Neural cell (in vitro differentiated cells): ENCODE measurements around the gene CD200. TPM values are rescaled to one million over a fixed set of nuclear protein-coding genes. Genes with fewer than 3 reads are reported as not detected.

Source experiments
- H2AFZ ChIP-seq: fragments of 200-600, 300-800 bp; sonication (generic), shearing (Covaris generic); 2 replicates; pipeline ENCODE4 v1.6.0; 2014; ENCODE audit warnings: low read depth, mild to moderate bottlenecking, antibody characterized with exemption, low read length, moderate library complexity
- H3F3A ChIP-seq: fragments of 200-600 bp; shearing (Covaris generic); 2 replicates; pipeline ENCODE4 v1.6.1; 2016; ENCODE audit warnings: mild to moderate bottlenecking, moderate library complexity, mixed read lengths, antibody characterized with exemption, low read length; ENCODE audit not compliant: insufficient read depth, poor library complexity, severe bottlenecking
- H3K27ac ChIP-seq: fragments of 200-600, 300-800 bp; sonication (generic), shearing (Covaris generic); 2 replicates; pipeline ENCODE4 v1.5.1; 2014; ENCODE audit warnings: mild to moderate bottlenecking, low read length, moderate library complexity
- H3K27me3 ChIP-seq: fragments of 300-800, 200-600 bp; sonication (generic), shearing (Covaris generic); 2 replicates; pipeline ENCODE4 v1.6.0; 2014; ENCODE audit warnings: mild to moderate bottlenecking, low read depth, low read length, moderate library complexity; ENCODE audit not compliant: insufficient read depth
- H3K36me3 ChIP-seq: fragments of 300-800, 200-600 bp; sonication (generic), shearing (Covaris generic); 2 replicates; pipeline ENCODE4 v1.5.1; 2014; ENCODE audit warnings: mild to moderate bottlenecking, antibody characterized with exemption, low read length, moderate library complexity; ENCODE audit not compliant: insufficient read depth
- H3K4me2 ChIP-seq: fragments of 300-800, 200-600 bp; sonication (generic), shearing (Covaris generic); 2 replicates; pipeline ENCODE4 v1.6.0; 2014; ENCODE audit warnings: mild to moderate bottlenecking, low read length
- H3K4me3 ChIP-seq: fragments of 300-800, 200-600 bp; sonication (generic), shearing (Covaris generic); 2 replicates; pipeline ENCODE4 v1.5.1; 2014; ENCODE audit warnings: mild to moderate bottlenecking, low read length, moderate library complexity
- H3K79me2 ChIP-seq: fragments of 200-600 bp; shearing (Covaris generic); replicated peaks from 2 replicates; pipeline ENCODE4 v1.6.0; 2014; ENCODE audit warnings: mild to moderate bottlenecking, low read length, moderate library complexity; ENCODE audit not compliant: insufficient read depth
- H3K9ac ChIP-seq: fragments of 300-800, 200-600 bp; sonication (generic), shearing (Covaris generic); 2 replicates; pipeline ENCODE4 v1.6.1; 2016; ENCODE audit warnings: mild to moderate bottlenecking, low read length, mixed read lengths
- H3K9me2 ChIP-seq: fragments of 200-600 bp; shearing (Covaris generic); 2 replicates; pipeline ENCODE4 v1.6.1; 2016; ENCODE audit warnings: mild to moderate bottlenecking, low read length, mixed read lengths; ENCODE audit not compliant: insufficient read depth
- H3K9me3 ChIP-seq: fragments of 200-600, 300-800 bp; sonication (generic), shearing (Covaris generic); 2 replicates; pipeline ENCODE4 v1.6.1; 2016; ENCODE audit warnings: mild to moderate bottlenecking, mixed run types, low read length, moderate library complexity, mixed read lengths
- H4K20me1 ChIP-seq: fragments of 200-600 bp; shearing (Covaris generic); 2 replicates; pipeline ENCODE4 v1.6.1; 2016; ENCODE audit warnings: mild to moderate bottlenecking, mixed run types; ENCODE audit not compliant: insufficient read depth
- EP300 ChIP-seq: fragments of 450-650 bp; conservative IDR thresholded peaks from 2 replicates; pipeline ENCODE4 v1.6.1; 2014; ENCODE audit warnings: antibody characterized with exemption, mild to moderate bottlenecking, moderate library complexity; ENCODE audit not compliant: poor library complexity, severe bottlenecking
- EZH2 ChIP-seq: fragments of 200-600, 300-800 bp; shearing (Covaris generic), sonication (generic); IDR thresholded peaks from 2 replicates; pipeline ENCODE4 v1.6.1; 2014; ENCODE audit warnings: antibody characterized with exemption, low read length, borderline replicate concordance, mild to moderate bottlenecking; ENCODE audit not compliant: insufficient read depth, poor library complexity, severe bottlenecking
- MXI1 ChIP-seq: fragments of 450-650 bp; conservative IDR thresholded peaks from 2 replicates; pipeline ENCODE4 v1.6.1; 2014; ENCODE audit warnings: antibody characterized with exemption, mild to moderate bottlenecking; ENCODE audit not compliant: poor library complexity, severe bottlenecking
- POLR2AphosphoS5 ChIP-seq: IDR thresholded peaks from 2 replicates; pipeline ENCODE4 v1.6.1; 2012
- RAD21 ChIP-seq: fragments of 450-650 bp; conservative IDR thresholded peaks from 2 replicates; pipeline ENCODE4 v1.6.1; 2014; ENCODE audit warnings: antibody characterized with exemption, mild to moderate bottlenecking, moderate library complexity
- SMC3 ChIP-seq: fragments of 450-650 bp; conservative IDR thresholded peaks from 2 replicates; pipeline ENCODE4 v1.6.1; 2014; ENCODE audit warnings: antibody characterized with exemption, mild to moderate bottlenecking, moderate library complexity; ENCODE audit not compliant: poor library complexity
- TAF1 ChIP-seq: IDR thresholded peaks from 2 replicates; pipeline ENCODE4 v1.6.1; 2012; ENCODE audit warnings: low read depth
- polyA plus RNA-seq: library from polyadenylated mRNA; depleted of rRNA; stranded (reverse); fragments of >200 nt; gene quantifications from 2 replicates; pipeline ENCODE4 v1.2.3, GENCODE V29; 2014
- TF ChIP-seq, protein P1 (sequence below): fragments of 450-650 bp; IDR thresholded peaks from 2 replicates; pipeline ENCODE4 v1.5.1; 2014; ENCODE audit warnings: antibody characterized with exemption, mild to moderate bottlenecking, moderate library complexity; ENCODE audit not compliant: poor library complexity, severe bottlenecking
- TF ChIP-seq, protein P2 (sequence below): IDR thresholded peaks from 2 replicates; pipeline ENCODE4 v1.6.1; 2012; ENCODE audit warnings: borderline replicate concordance

Gene CD200
- polyA plus RNA-seq, 1 donor from 2014 or later, result 174 TPM

DNA sequence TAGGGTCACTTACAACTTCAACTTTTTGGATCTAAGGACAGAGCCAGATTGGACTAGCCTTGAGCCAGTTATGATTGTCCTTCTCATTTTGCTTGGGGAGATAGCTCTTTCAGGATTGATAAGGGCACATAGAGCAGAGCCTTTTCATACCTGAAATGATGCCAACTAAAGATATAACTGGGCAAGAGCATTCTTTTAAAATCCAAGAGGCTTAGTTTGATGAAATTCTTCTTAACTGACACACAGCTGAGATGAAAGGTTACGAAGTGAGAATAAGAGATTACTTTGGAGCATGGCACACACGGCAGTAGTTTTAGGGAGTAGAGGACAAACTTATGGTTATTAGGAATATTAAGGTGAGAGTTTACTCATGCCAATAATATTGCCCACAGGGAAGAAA, 12.7 kb downstream of the CD200 start:
- Histone ChIP-seq H3F3A (no peaks in the 10 kb centered on the region), H4K20me1 (peaks cover 2% of the 10 kb centered on the region), H3K9ac (no peak overlapping the region), H3K36me3 (peaks cover 33% of the 10 kb centered on the region), H3K27me3 (no peaks in the 10 kb centered on the region), H3K9me2 (no peaks in the 10 kb centered on the region), H3K9me3 (no peaks in the 10 kb centered on the region), H3K27ac (no peak overlapping the region), H3K4me2 (no peak overlapping the region), H3K4me3 (no peak overlapping the region), H3K79me2 (peaks cover 72% of the 10 kb centered on the region), H2AFZ (no peak overlapping the region)
- TF ChIP-seq TAF1, result no peak
- TF ChIP-seq, protein P1, sequence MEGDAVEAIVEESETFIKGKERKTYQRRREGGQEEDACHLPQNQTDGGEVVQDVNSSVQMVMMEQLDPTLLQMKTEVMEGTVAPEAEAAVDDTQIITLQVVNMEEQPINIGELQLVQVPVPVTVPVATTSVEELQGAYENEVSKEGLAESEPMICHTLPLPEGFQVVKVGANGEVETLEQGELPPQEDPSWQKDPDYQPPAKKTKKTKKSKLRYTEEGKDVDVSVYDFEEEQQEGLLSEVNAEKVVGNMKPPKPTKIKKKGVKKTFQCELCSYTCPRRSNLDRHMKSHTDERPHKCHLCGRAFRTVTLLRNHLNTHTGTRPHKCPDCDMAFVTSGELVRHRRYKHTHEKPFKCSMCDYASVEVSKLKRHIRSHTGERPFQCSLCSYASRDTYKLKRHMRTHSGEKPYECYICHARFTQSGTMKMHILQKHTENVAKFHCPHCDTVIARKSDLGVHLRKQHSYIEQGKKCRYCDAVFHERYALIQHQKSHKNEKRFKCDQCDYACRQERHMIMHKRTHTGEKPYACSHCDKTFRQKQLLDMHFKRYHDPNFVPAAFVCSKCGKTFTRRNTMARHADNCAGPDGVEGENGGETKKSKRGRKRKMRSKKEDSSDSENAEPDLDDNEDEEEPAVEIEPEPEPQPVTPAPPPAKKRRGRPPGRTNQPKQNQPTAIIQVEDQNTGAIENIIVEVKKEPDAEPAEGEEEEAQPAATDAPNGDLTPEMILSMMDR, result no peak
- no peak for TF ChIP-seq EZH2
- TF ChIP-seq RAD21, result no peak

DNA sequence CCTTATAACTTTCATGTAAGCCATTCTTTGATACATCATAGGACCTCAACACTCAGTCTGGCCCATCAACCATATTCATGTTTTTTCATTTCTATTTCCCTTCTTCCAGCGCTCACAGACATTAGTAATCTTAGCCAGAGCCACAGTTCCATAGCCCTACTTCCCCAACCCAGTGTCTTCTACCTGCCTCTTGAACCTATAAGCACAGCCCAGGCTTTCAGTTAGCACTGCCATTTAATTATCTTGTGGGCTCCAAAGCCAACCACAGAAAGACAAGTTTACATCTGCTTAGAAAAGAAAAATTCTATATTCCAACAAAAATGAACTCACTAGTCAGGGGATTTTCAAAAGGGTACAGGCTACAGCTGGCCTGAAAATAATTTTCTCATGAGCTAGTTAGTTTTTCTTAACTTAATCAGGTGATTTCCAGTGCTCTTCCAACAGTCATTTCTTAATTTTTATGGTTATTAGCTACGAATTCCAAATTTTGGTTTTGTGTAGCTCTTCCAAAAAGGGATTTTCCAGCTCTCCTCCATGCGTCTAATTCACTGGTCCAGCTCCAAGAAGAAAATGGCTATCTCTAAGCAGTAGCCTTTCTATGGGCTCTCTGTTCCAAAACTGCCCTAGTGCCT, 13.7 kb downstream of the CD200 start:
- Histone ChIP-seq H3K36me3 (peaks cover 39% of the 10 kb centered on the region), H3F3A (no peaks in the 10 kb centered on the region), H2AFZ (no peak overlapping the region), H3K4me3 (no peak overlapping the region), H3K9ac (no peak overlapping the region), H3K4me2 (no peak overlapping the region), H3K27me3 (no peaks in the 10 kb centered on the region), H3K27ac (no peak overlapping the region), H3K9me3 (no peaks in the 10 kb centered on the region), H3K9me2 (no peaks in the 10 kb centered on the region), H4K20me1 (no peaks in the 10 kb centered on the region), H3K79me2 (peaks cover 62% of the 10 kb centered on the region)
- TF ChIP-seq RAD21, result no peak
- TF ChIP-seq, protein P2, sequence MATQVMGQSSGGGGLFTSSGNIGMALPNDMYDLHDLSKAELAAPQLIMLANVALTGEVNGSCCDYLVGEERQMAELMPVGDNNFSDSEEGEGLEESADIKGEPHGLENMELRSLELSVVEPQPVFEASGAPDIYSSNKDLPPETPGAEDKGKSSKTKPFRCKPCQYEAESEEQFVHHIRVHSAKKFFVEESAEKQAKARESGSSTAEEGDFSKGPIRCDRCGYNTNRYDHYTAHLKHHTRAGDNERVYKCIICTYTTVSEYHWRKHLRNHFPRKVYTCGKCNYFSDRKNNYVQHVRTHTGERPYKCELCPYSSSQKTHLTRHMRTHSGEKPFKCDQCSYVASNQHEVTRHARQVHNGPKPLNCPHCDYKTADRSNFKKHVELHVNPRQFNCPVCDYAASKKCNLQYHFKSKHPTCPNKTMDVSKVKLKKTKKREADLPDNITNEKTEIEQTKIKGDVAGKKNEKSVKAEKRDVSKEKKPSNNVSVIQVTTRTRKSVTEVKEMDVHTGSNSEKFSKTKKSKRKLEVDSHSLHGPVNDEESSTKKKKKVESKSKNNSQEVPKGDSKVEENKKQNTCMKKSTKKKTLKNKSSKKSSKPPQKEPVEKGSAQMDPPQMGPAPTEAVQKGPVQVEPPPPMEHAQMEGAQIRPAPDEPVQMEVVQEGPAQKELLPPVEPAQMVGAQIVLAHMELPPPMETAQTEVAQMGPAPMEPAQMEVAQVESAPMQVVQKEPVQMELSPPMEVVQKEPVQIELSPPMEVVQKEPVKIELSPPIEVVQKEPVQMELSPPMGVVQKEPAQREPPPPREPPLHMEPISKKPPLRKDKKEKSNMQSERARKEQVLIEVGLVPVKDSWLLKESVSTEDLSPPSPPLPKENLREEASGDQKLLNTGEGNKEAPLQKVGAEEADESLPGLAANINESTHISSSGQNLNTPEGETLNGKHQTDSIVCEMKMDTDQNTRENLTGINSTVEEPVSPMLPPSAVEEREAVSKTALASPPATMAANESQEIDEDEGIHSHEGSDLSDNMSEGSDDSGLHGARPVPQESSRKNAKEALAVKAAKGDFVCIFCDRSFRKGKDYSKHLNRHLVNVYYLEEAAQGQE, result no peak
- no peak for TF ChIP-seq EZH2
- no peak for TF ChIP-seq MXI1
- no peak for TF ChIP-seq SMC3
- TF ChIP-seq POLR2AphosphoS5, result no peak
- TF ChIP-seq EP300, result no peak
- TF ChIP-seq, protein P1, result no peak
- no peak for TF ChIP-seq TAF1
